Omental fat pad (tissue), 4 donors: ENCODE measurements around the gene HMG20A. TPM values are rescaled to one million over a fixed set of nuclear protein-coding genes. Genes with fewer than 3 reads are reported as not detected.

ENCODE experiments used
- ATAC-seq: fragments of 150-250 bp; one replicate; pipeline ENCODE4 v1.9.1; 2016; ENCODE audit warnings: mild to moderate bottlenecking, moderate library complexity; ENCODE audit not compliant: low FRiP score
- DNase-seq: peaks from one replicate; pipeline ENCODE4 v3.0.0-alpha.2; 2019; ENCODE audit warnings: low spot score
- CTCF ChIP-seq, 3 donors: fragments of 450-650 bp; IDR thresholded peaks; one replicate each; pipeline ENCODE4 v1.5.1; 2016 to 2017; ENCODE audit warnings: antibody characterized with exemption in 3 of 3, mild to moderate bottlenecking in 3 of 3, moderate library complexity in 2 of 3
- total RNA-seq, 4 donors: library from RNA; depleted of rRNA; stranded (reverse); fragments of >200 nt; gene quantifications; one replicate each; pipeline ENCODE4 v1.1.0, GENCODE V29; 2016

The HMG20A gene
- total RNA-seq, 4 donors from 2014 or later: 20.2 to 58.3 (median 31.2) TPM

- no peak for DNase-seq
- peak; percentile 53 for ATAC-seq
- TF ChIP-seq CTCF (IDR thresholded peaks at IDR 0.05): no peak
Observed at GRCh38 chr15:77454265-77454664, 33.6 kb downstream of the HMG20A start.

- ATAC-seq (no peak), DNase-seq (no peak)
Observed at GRCh38 chr15:77454951-77455350, 34.3 kb downstream of the HMG20A start.

GRCh38 chr15:77455696-77456321 is 35.1 kb downstream of the HMG20A start:
- TF ChIP-seq CTCF (IDR thresholded peaks at IDR 0.05): no peak
- DNase-seq: no peak
- peak; percentile 26 for ATAC-seq

More at GRCh38 chr15:77454951-77455350, 34.3 kb downstream of the HMG20A start:
- no peak for TF ChIP-seq CTCF (IDR thresholded peaks at IDR 0.05)

GRCh38 chr15:77456746-77457145 is 36.1 kb downstream of the HMG20A start:
- ATAC-seq (no peak), DNase-seq (no peak)
- TF ChIP-seq CTCF (IDR thresholded peaks at IDR 0.05): no peak

- no peak for DNase-seq
- TF ChIP-seq CTCF (IDR thresholded peaks at IDR 0.05): no peak
- ATAC-seq: no peak
Observed at GRCh38 chr15:77457191-77457904, 36.7 kb downstream of the HMG20A start.

GRCh38 chr15:77457905-77458265 is 37.2 kb downstream of the HMG20A start:
- ATAC-seq (no peak), DNase-seq (no peak)
- no peak for TF ChIP-seq CTCF (IDR thresholded peaks at IDR 0.05)

GRCh38 chr15:77459031-77459430 is 38.3 kb downstream of the HMG20A start:
- TF ChIP-seq CTCF (IDR thresholded peaks at IDR 0.05): no peak
- DNase-seq (no peak), ATAC-seq (no peak)
